Measurements from ENCODE around the gene SMARCD3.
A peak's percentile ranks its signal among the peaks of the same experiment; 100 is the strongest.

SMARCD3 gene

GRCh38 chr7:151249034-151249731, 689 bp upstream of the SMARCD3 start:
- DNase-seq (ENCODE audit: low read depth in 2 of 2) = peak in 1 of 2 donors; percentile 16

DNA sequence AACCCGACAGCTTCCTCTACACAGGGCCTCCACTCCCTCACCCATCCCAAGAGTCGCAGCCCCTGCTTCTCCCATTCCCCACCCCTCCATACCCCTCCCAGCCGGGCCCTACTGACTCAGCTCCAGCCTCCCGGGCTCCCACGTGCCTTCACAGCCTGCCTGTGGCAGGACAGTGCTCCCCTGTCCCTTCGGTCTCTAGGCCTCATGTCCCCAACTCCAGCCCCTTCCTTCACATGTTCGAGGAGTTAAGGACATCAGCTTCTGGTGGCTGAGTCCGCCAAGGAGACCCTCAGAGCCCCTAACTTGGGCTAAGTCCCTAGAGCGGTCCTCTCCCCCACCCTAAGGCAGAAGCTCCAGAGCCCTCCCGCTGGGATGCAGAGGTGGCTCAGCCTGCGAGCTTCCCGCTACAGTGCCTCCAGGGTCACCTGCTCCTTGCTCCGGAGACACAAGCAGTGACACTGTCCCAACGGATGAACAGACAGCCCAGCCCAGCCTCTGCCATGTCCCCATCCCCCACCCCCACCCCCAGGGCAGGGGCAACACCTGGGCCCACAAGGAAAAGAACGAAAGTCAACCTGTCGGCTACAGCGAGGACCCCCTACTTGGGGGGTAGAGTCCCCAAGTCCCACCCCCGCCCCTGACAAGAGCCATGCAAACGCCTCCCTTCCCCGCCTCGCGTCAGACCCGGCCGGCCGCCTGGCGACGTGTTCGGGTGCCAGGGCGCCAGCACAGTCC, 716 bp downstream of the SMARCD3 start:
- DNase-seq (ENCODE audit: low read depth in 2 of 2) = no peak

DNA sequence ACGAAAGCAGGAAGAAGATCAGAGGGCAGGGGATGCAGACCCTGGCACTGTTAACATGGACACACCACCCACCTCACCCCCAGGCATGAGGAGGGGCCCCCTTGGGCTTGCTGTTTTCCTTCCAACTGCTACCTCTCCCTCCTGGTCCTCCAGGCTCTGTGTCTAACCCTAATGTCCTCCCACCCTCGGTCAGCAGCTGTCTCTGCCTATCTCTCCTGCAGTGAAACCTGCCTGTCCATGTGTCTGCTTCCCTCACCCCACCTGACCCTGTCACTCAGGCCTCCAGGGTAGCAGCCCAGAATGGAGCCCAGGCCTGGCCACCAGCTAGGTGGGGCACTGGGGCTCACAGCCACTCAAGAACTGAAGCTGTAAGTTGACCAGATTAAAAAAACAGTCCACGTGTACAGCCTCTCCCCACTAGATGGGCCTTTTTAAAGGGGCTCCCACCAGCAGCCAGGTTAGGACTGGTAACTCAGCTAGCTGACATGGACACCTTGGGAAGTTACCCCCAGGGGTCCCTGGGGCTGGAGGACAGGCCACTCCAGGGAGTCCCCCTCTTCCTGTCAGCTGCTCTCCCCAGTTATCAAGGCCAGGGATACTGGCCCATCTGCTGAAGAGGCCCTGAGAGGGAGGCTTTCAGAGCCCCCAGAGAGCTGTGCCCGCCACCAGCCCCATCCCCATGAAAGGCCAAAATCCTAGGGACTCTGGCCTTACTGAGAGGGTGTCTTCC, 1.5 kb downstream of the SMARCD3 start:
- no peak for DNase-seq (ENCODE audit: low read depth in 2 of 2)

DNA sequence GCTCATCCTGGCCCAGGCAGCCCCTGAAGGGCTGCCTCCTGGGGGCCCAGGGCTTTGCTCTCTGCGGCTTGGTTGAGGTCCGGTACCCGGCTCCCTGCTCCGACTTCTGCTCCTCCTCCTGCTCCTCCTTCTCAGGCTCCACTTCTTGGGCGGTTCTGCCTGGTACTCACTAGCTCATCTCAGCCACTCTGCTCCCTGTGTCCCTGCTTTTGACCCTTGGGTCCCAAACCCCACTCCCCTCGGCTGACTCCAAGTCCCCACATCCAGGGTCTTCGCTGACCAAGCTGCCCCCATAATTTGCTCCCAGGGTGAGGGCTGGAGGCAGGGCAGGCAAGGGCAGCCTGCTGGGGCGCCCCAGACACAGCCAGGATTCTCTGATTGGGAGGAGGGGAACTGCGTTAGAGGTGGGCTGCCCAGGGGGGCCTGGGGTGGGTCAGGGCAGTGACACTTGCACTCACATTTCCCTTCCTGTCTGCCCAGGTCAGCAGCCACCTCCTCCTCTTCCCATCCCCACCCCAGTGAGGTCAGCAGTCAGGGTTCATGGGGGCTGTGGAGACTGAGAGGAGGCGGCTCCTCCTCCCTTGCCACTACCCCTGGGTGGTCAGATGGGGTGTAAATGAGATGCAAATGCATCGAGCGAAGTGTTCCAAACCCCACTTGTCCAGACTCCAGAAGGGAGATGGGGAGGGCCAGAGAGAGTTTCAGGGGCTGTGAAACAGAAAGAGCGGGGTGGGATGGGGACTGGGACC, 2.2 kb downstream of the SMARCD3 start:
- no peak for DNase-seq (ENCODE audit: low read depth in 2 of 2)

GRCh38 chr7:151245360-151246101, 3.0 kb downstream of the SMARCD3 start:
- peak; percentile 18 to 63 for DNase-seq (ENCODE audit: low read depth in 2 of 2)

- no peak for DNase-seq (ENCODE audit: low read depth in 2 of 2)
Measured at GRCh38 chr7:151244841-151245346, 3.6 kb downstream of the SMARCD3 start.

DNA sequence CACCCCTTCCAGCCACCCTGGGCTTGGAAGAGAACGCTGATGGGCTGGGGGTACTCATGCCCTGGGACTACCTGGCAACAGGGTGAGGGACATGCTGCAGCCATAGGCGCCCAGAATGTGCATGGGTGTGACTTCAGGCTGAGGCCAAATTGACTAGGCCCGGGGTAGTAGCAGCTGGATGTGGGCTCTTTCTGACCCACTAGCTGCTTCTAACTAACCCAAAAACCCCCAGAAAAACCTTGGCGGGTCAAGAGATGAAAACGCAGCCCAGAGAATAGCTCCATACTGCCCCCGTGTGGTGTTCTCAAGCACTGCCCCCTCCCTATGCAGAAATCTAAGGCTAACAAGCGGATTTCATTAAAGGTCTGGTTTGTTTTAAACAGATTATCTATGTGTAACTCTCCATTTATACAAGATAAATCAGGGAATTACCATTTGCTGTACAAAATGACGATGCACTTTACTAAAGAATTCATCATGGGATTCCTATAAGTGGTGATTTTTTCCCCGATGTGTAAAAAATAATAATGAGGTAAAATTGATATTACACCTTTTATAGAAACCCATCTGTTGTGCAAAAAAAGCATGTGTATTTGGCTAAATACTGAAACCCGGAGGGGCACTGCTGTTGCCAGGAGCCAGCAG, 4.2 kb downstream of the SMARCD3 start:
- DNase-seq (ENCODE audit: low read depth in 2 of 2) = peak in 1 of 2 donors; percentile 28

DNA sequence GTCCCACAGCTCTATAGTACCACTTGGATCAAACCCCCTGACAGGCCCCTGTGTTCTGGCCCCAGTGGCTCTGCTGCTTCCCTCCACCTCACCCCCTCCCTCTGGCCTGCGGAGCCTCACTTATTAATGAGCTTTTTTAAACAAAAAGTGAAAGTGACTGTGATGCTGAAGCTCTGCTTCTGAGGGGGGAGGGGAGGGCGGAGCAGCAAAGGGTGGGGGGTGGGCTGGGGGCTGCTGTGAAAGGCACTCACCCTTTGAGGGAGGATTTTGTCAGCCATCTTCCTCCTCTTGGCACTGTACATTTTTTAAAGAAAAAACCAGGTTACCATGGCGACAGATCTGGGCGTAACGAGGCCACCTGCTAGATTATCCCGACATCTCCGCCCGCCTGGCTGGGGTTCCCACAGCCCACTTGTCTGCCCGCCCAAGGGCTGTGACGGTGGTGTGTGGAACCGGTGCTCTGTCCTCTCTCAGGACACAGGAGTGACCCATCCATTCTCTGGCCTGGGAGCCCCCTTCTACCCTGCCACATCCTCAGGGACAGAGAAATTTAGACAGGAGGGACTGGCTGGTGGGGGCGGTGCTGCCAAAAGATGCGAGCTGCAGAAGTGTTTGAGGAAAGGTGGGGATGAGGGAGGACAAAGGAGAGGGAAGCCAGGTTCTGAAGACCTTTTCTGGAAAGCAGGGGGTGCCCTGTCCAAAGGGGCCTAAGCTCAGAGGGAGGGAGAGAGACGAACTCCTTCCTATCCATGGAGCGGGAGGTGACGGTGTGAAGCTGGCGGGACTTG, 4.9 kb downstream of the SMARCD3 start:
- DNase-seq (ENCODE audit: low read depth in 2 of 2) = no peak

GRCh38 chr7:151243045-151243349, 5.5 kb downstream of the SMARCD3 start:
- DNase-seq (ENCODE audit: low read depth in 2 of 2) = no peak

GRCh38 chr7:151242159-151243044, 6.1 kb downstream of the SMARCD3 start:
- no peak for DNase-seq (ENCODE audit: low read depth in 2 of 2)

- DNase-seq (ENCODE audit: low read depth in 2 of 2) = no peak
Measured at GRCh38 chr7:151241755-151242096, 6.8 kb downstream of the SMARCD3 start.

DNA sequence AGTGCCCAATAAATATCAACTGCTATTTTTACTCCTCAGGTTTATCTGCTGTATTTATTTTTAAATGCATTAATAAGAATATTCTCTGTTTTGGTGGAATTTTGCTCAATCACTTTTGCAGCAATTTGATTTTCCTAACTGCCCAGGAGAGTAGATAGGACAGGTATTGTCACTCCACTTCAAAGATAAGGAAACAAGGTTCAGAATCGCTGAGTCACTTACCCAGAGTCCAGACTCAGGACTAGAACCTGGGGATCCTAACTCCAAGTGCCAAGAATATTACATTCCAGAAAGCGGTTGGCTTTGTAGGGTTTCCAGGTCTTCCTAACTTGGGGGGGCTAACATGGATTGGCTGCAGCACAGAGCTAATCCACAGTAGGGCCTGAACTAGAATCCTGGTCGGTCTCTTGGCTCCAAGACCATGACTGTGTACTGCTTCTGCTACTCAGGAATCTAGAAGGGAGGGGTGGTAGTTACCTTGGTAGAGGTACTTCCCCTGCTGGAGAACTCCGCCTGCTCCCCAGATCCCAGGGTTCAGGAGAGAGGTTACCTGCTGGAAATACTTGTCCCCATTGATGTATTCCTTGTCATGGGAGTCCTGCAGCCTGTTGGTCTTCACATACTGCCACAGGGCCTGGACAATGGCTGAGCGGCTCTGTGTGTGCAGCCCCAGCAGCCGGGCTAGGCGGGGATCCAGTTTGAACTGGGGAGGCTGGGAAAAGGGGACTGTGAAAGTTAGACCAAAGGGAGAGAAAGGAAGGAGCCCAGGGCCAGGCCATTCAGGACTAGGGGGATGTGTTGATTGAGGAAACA, 7.3 kb downstream of the SMARCD3 start:
- DNase-seq (ENCODE audit: low read depth in 2 of 2) = no peak

DNA sequence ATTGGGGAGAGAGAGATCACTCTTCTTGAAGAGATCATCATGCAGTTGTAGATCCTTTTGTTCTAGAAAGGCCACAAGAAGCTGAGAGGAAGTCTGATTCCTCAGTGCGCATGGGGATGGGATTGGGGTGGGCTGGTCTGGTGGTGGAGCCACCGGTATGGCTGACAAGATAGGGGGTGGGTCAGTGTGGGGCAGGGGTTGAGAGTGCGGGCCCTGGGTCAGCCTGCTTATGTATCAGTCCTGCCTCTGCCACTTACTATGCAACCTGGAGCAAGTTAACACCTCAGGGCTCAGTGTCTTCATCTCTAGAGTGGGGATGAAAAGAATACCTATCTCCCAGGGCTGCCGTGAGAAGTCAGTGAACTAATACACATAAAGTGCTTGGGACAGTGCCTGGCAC, 8.0 kb downstream of the SMARCD3 start:
- no peak for DNase-seq (ENCODE audit: low read depth in 2 of 2)

- no peak for DNase-seq (ENCODE audit: low read depth in 2 of 2)
Measured at GRCh38 chr7:151239837-151240459, 8.5 kb downstream of the SMARCD3 start.

DNA sequence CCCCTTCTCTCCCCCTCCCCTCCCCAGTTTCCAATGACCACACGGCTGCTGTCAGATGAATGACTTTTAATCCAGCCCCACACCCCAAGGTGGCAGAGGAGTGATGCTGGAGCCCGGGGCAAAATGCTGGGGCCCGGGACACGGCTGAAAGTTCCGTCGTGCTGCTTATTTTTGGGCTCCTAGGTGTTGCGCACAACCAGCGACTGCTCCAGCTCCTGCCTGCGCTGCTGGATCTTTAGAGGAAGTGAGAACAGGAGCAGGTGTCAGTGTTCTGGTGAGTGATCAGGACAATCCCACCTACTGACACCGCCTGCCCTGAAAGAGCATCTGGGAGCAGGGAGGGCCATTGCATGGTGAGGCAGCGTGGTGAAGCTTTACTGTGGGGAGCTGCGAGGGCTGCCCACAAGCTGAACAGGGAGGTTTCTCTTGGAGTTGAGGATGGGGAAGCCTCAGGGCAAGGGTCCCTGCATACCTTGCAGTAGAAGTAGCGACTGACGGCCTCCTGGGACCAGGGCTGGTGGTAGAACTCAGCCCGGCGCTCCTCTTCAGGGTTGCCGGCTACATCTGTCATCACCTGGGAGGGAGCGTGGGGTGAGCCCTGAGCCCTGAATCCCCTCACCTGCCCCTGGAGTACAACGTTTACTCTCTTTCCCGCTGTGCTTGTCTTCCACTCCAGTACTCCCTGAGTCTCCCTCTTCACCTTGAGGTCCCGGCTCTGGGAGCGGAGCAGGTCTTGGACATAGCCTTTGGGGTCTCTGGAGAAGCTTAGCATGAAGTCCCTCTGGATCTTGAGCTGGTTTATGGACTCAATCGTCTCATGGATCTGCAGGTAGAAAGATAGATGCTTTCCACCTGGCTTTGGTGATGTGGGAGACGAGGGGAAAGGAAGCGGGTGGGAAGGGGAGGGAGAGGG, 9.3 kb downstream of the SMARCD3 start:
- no peak for DNase-seq (ENCODE audit: low read depth in 2 of 2)

DNA sequence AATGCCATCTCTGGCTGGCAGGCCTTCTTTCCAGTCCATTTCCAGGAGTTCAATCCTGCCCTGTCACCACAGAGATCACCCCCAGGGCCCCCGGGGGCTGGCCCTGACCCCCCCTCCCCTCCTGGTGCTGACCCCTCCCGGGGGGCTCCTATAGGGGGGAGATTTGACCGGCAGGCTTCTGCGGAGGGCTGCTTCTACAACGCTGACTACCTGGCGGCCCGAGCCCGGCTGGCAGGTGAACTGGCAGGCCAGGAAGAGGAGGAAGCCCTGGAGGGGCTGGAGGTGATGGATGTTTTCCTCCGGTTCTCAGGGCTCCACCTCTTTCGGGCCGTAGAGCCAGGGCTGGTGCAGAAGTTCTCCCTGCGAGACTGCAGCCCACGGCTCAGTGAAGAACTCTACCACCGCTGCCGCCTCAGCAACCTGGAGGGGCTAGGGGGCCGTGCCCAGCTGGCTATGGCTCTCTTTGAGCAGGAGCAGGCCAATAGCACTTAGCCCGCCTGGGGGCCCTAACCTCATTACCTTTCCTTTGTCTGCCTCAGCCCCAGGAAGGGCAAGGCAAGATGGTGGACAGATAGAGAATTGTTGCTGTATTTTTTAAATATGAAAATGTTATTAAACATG, 10.2 kb downstream of the SMARCD3 start:
- DNase-seq (ENCODE audit: low read depth in 2 of 2) = no peak

All from stimulated activated CD8-positive, alpha-beta memory T cell treated with anti-CD3 and anti-CD28 coated beads, Interleukin-7, amount 100 ng/mL, for 4 hours (primary cell).